Vagina (tissue), 2 donors: ENCODE data around the gene MAPK13.

Experiments used
- CTCF ChIP-seq, 3 experiments: fragments of 450-650 bp in 2 of 3; fragments of 200-600 bp in 1 of 3; sonication (generic) in 1 of 3; IDR thresholded peaks; one replicate each; pipeline ENCODE4 v1.5.1; 2017 to 2019; ENCODE audit warnings: antibody characterized with exemption in 3 of 3, mild to moderate bottlenecking in 2 of 3, moderate library complexity in 2 of 3
- POLR2A ChIP-seq, 2 donors: fragments of 450-650 bp; IDR thresholded peaks; one replicate each; pipeline ENCODE4 v1.6.1; 2017; ENCODE audit warnings: antibody characterized with exemption in 2 of 2, mild to moderate bottlenecking in 2 of 2, moderate library complexity in 2 of 2

GRCh38 chr6:36117658-36118549 lies 12.4 kb upstream of the MAPK13 start:
- TF ChIP-seq CTCF (IDR thresholded peaks at IDR 0.05) (no peak), POLR2A (IDR thresholded peaks at IDR 0.05) (no peak)
